Transverse colon (tissue), 4 donors: Measurements from ENCODE around the gene EIF2S1. TPM values are rescaled to one million over a fixed set of nuclear protein-coding genes. Genes with fewer than 3 reads are reported as not detected.
A peak's percentile ranks its signal among the peaks of the same experiment; 100 is the strongest.

Experiments used
- DNase-seq: peaks from one replicate; pipeline ENCODE4 v3.0.0-alpha.2; 2019
- H3K27ac ChIP-seq, 4 donors: fragments of 200-600 bp; sonication (generic); 2 replicates each; pipeline ENCODE4 v1.5.1; 2016 to 2018; ENCODE audit warnings: inconsistent platforms in 4 of 4
- H3K27me3 ChIP-seq: fragments of 200-600 bp; sonication (generic); 2 replicates; pipeline ENCODE4 v1.5.1; 2017; ENCODE audit warnings: inconsistent platforms
- H3K36me3 ChIP-seq, 4 donors: fragments of 200-600 bp; sonication (generic); 2 replicates each; pipeline ENCODE4 v1.5.1; 2017 to 2019; ENCODE audit warnings: inconsistent platforms in 4 of 4
- H3K4me1 ChIP-seq, 4 donors: fragments of 200-600 bp; sonication (generic); 2 replicates each; pipeline ENCODE4 v1.5.1; 2017 to 2020; ENCODE audit warnings: inconsistent platforms in 4 of 4
- H3K4me3 ChIP-seq, 4 donors: fragments of 200-600 bp; sonication (generic); 1 replicate in 1 of 4; 2 replicates in 3 of 4; pipeline versions ENCODE4 v1.5.1 to v1.6.1; 2017 to 2019; ENCODE audit warnings: inconsistent platforms in 4 of 4
- H3K9me3 ChIP-seq, 2 donors: fragments of 200-600 bp; sonication (generic); 2 replicates each; pipeline ENCODE4 v1.5.1; 2017 to 2019; ENCODE audit warnings: inconsistent platforms in 2 of 2
- EP300 ChIP-seq: sonication (generic); formaldehyde crosslinking; IDR thresholded peaks from one replicate; pipeline ENCODE4 v1.6.1; 2017; ENCODE audit warnings: antibody characterized with exemption, low read depth
- POLR2A ChIP-seq: fragments of 450-650 bp; IDR thresholded peaks from one replicate; pipeline ENCODE4 v1.6.1; 2016; ENCODE audit warnings: antibody characterized with exemption, mild to moderate bottlenecking, moderate library complexity
- POLR2AphosphoS5 ChIP-seq, 3 donors: sonication (generic); formaldehyde crosslinking; IDR thresholded peaks; one replicate each; pipeline ENCODE4 v1.6.1; 2016; ENCODE audit warnings: antibody characterized with exemption in 3 of 3
- WGBS, 2 donors: methylation state at CpG; one replicate each; pipeline ENCODE4 v1.1.5; 2018; ENCODE audit warnings: low coverage in 1 of 2; 5-methylcytosine and 5-hydroxymethylcytosine counted together
- in situ Hi-C, 4 donors: fragments of 200-750 bp; cut with MboI; loops; one replicate each; pipeline versions ENCODE4 v1.15.0 to v1.15.1; 2017; ENCODE audit warnings: low sequenced_read_pairs in 3 of 4, low pct_ligation_motif_present in 1 of 4, low pct_unique_long_range_greater_than_20kb in 1 of 4
- intact Hi-C: fragments of 100-400 bp; cut with DNase I; formaldehyde crosslinking; loops from one replicate; pipeline ENCODE4 v1.15.1; 2023; ENCODE audit warnings: low total_unique reads
- total RNA-seq, 4 donors: library from RNA; depleted of rRNA; stranded (reverse); fragments of >200 nt; gene quantifications; one replicate each; pipeline ENCODE4 v1.1.0, GENCODE V29; 2016
- TF ChIP-seq, protein P1 (sequence below), 5 experiments: fragments of 200-600 bp in 3 of 5; fragments of 450-650 bp in 2 of 5; sonication (generic) in 3 of 5; IDR thresholded peaks; 1 replicate in 2 of 5; 2 replicates in 3 of 5; pipeline ENCODE4 v1.5.1; 2016 to 2017; ENCODE audit warnings: antibody characterized with exemption in 5 of 5, inconsistent platforms in 3 of 5, mild to moderate bottlenecking in 2 of 5, moderate library complexity in 1 of 5

EIF2S1 gene
- total RNA-seq, 4 donors from 2014 or later = 7.1 to 51.7 (median 21.7) TPM

DNA sequence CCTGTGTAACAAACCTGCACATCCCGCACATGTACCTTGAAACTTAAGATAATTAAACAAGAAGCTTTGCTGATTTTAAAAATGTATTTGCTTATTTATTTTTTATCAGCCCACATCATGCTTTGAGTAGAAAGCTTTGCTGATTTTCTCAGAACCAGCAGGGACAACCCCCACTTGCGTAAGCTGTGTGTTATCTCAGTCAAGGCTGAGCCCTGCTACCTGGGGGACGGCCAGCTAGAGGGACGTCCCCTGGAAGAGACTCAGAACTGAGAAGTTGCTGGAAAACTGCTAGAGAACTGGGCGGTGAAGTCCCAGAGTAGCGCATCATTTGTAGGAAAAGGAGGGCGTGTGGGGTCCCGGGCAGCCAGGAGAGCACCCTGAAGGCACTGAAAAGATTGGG lies 56.0 kb downstream of the EIF2S1 start:
- H3K4me3 ChIP-seq = no peak overlapping the region
- DNase-seq = no peak
- H3K36me3 ChIP-seq = no peaks in the 10 kb centered on the region
- in situ Hi-C loops = no loop called here
- H3K4me1 ChIP-seq = peaks cover 3 to 24% (median 15%) of the 10 kb centered on the region in 4 donors
- peaks cover 12% of the 10 kb centered on the region for H3K27me3 ChIP-seq
- intact Hi-C loops = no loop called here
- WGBS, 2 donors = 68 to 78% methylated on average over 4 to 8 of the region's 8 CpGs
- H3K9me3 ChIP-seq = no peaks in the 10 kb centered on the region
- TF ChIP-seq POLR2A (no peak), EP300 (no peak), POLR2AphosphoS5 (IDR thresholded peaks at IDR 0.05) (no peak)
- TF ChIP-seq, protein P1, sequence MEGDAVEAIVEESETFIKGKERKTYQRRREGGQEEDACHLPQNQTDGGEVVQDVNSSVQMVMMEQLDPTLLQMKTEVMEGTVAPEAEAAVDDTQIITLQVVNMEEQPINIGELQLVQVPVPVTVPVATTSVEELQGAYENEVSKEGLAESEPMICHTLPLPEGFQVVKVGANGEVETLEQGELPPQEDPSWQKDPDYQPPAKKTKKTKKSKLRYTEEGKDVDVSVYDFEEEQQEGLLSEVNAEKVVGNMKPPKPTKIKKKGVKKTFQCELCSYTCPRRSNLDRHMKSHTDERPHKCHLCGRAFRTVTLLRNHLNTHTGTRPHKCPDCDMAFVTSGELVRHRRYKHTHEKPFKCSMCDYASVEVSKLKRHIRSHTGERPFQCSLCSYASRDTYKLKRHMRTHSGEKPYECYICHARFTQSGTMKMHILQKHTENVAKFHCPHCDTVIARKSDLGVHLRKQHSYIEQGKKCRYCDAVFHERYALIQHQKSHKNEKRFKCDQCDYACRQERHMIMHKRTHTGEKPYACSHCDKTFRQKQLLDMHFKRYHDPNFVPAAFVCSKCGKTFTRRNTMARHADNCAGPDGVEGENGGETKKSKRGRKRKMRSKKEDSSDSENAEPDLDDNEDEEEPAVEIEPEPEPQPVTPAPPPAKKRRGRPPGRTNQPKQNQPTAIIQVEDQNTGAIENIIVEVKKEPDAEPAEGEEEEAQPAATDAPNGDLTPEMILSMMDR (IDR thresholded peaks at IDR 0.05) = no peak
- H3K27ac ChIP-seq = no peak overlapping the region

DNA sequence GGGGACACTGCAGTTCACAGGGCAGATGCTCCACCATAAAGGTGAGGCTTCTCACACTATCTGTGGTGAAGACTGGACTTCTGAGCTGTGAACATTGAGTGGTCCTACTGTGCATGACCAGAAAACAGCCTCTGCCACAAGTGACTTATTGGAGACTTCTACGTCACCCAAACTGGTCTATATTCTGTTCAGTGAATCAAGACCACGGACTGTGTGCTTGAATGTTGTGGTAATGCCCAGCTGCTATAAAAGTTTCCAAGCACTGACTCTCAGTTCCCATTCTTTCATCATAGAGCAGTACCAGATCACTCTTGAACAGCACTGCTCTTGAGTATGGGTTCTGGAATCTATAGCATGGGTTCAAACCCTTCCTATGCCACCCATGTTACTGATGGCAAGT lies 56.7 kb downstream of the EIF2S1 start:
- no peak for DNase-seq

DNA sequence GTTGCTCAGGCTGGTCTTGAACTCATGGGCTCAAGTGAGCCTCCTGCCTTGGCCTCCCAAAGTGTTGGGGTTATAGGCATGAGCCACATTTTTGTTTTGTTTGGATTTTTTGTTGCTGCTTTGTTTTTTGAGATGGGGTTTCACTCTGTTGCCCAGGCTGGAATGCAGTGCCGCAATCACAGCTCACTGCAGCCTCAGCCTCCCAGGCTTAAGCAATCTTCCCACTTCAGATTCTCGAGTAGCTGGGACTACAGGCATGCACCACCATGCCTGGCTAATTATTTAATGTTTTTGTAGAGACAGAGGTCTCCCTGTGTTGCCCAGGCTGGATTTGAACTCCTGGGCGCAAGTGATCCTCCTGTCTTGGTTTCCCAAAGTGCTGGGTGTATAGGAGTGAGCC lies 57.5 kb downstream of the EIF2S1 start:
- no peak overlapping the region for H3K4me3 ChIP-seq
- in situ Hi-C loops = no loop called here
- intact Hi-C loops = no loop called here
- no peaks in the 10 kb centered on the region for H3K9me3 ChIP-seq
- peaks cover 0 to 10% (median 7%) of the 10 kb centered on the region in 4 donors for H3K4me1 ChIP-seq
- 77% methylated on average over 3 of the region's 3 CpGs; no CpG with 5 or more reads in 1 of the 2 donors for WGBS, 2 donors
- no peak overlapping the region for H3K27ac ChIP-seq
- TF ChIP-seq POLR2AphosphoS5 (IDR thresholded peaks at IDR 0.05) (no peak), EP300 (no peak), POLR2A (no peak)
- TF ChIP-seq, protein P1 (IDR thresholded peaks at IDR 0.05) = no peak
- peaks cover 2% of the 10 kb centered on the region for H3K27me3 ChIP-seq
- H3K36me3 ChIP-seq = no peaks in the 10 kb centered on the region
- no peak for DNase-seq

More for the DNA sequence above, 56.7 kb downstream of the EIF2S1 start:
- Histone ChIP-seq H3K9me3 (no peaks in the 10 kb centered on the region), H3K4me3 (no peak overlapping the region), H3K27ac (no peak overlapping the region), H3K36me3 (no peaks in the 10 kb centered on the region), H3K4me1 (peaks cover 3 to 17% (median 10%) of the 10 kb centered on the region in 4 donors), H3K27me3 (peaks cover 11% of the 10 kb centered on the region)
- no peak for TF ChIP-seq POLR2AphosphoS5 (IDR thresholded peaks at IDR 0.05)
- no peak for TF ChIP-seq POLR2A
- no peak for TF ChIP-seq EP300
- TF ChIP-seq, protein P1 (IDR thresholded peaks at IDR 0.05) = no peak
- in situ Hi-C loops = no loop called here
- intact Hi-C loops = no loop called here
- 76% methylated on average over 2 of the region's 2 CpGs; no CpG with 5 or more reads in 1 of the 2 donors for WGBS, 2 donors

DNA sequence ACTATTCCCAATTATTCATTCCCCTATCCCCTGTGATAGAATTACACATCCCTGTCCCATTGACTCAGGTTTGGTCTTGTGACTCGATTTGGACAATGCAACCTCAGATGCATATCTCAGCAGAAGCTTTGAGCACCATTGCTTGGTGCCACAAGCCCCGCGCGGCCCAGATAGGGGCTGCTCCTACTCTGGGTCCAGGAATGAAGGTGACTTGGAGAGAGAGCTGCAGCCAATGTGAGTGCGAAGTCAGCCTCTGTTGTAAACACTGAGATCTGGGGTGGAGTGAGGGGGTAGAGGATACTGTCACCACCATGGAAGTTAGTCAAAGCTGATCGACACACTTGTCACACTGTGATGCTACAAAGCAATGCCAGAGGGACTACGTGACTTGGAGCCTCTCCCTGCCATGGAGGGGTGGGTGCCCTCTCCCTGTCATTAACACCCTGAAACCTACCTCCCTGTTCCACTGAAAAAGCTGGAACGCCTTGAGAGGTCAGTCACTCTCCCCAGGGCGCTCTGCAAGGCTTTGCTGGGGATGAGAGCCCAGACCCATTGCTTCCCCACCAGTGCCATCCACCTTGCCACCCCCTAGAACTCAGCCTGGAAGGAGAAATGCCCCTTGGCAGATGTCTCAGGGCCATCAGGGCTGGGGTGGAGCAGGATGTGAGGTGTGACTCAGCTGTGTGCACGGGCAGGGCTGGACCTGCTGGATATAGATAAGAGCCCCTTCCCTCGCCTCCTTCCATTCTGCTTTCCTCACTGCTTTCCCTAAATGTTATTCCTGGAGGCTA lies 58.5 kb downstream of the EIF2S1 start:
- 76% methylated on average over 11 of the region's 11 CpGs; no CpG with 5 or more reads in 1 of the 2 donors for WGBS, 2 donors
- H3K4me1 ChIP-seq = peaks cover 0 to 10% (median 7%) of the 10 kb centered on the region in 4 donors
- no peaks in the 10 kb centered on the region for H3K36me3 ChIP-seq
- H3K27ac ChIP-seq = peak overlapping the region; percentile 52 to 71 (median 64)
- no peak overlapping the region for H3K4me3 ChIP-seq
- H3K27me3 ChIP-seq = no peaks in the 10 kb centered on the region
- in situ Hi-C loops = no loop called here
- DNase-seq = peak; percentile 79
- no peak for TF ChIP-seq EP300
- TF ChIP-seq, protein P1 (IDR thresholded peaks at IDR 0.05) = no peak
- no peak for TF ChIP-seq POLR2A
- TF ChIP-seq POLR2AphosphoS5 (IDR thresholded peaks at IDR 0.05) = peak in 1 of 3 donors; percentile 19
- no peaks in the 10 kb centered on the region for H3K9me3 ChIP-seq
- intact Hi-C loops = no loop called here
